ENCODE measurements around the gene PARD3. TPM values are rescaled to one million over a fixed set of nuclear protein-coding genes. Genes with fewer than 3 reads are reported as not detected.

Gene PARD3
- total RNA-seq, 1 experiment from 2014 or later: 46.3 TPM

GRCh38 chr10:34821587-34822585, 6.8 kb upstream of the PARD3 start:
- Histone ChIP-seq H3K27me3 (ENCODE audit: insufficient read depth, low read length) (no peaks in the 10 kb centered on the region), H3K4me2 (ENCODE audit: low read length) (peak overlapping the region; percentile 65), H4K20me1 (ENCODE audit: insufficient read depth) (no peaks in the 10 kb centered on the region), H3K4me1 (ENCODE audit: control insufficient read depth in 1 of 2, insufficient read depth in 2 of 2, low read length in 2 of 2) (peaks cover 14 to 23% of the 10 kb centered on the region in 2 experiments), H3K27ac (ENCODE audit: low read depth, low read length) (peak overlapping the region; percentile 2; the same call in 1 of the 2 replicates), H2AFZ (ENCODE audit: low read depth, low read length, poor library complexity, severe bottlenecking) (peak overlapping the region; percentile 78), H3K4me3 (replicated peaks in 1 of 2; ENCODE audit: low read depth in 1 of 2, low read length in 2 of 2) (peak overlapping the region in 1 of 2 experiments; percentile 18; a peak in 1 of 4 replicates), H3K9me3 (ENCODE audit: control insufficient read depth in 1 of 2, insufficient read depth in 1 of 2, low read depth in 1 of 2, low read length in 2 of 2) (no peaks in the 10 kb centered on the region), H3K9me2 (ENCODE audit: insufficient read depth) (no peaks in the 10 kb centered on the region), H3K36me3 (ENCODE audit: control insufficient read depth in 1 of 2, insufficient read depth in 2 of 2, low read length in 2 of 2) (no peaks in the 10 kb centered on the region), H3K9ac (ENCODE audit: low read length) (no peak overlapping the region), H3K79me2 (ENCODE audit: insufficient read depth, low read length) (no peaks in the 10 kb centered on the region)
- peak; percentile 16; the same call in 1 of the 2 replicates for TF ChIP-seq JUND (IDR thresholded peaks at IDR 0.05)
- TF ChIP-seq ELF1 (IDR thresholded peaks at IDR 0.05; ENCODE audit: borderline replicate concordance, low read depth): no peak
- no peak for TF ChIP-seq ZFX (IDR thresholded peaks at IDR 0.05)
- no peak for TF ChIP-seq RAD21 (IDR thresholded peaks at IDR 0.05; ENCODE audit: low read depth)
- TF ChIP-seq FOSL1 (IDR thresholded peaks at IDR 0.05; ENCODE audit: low read depth): peak; percentile 26; the same call in 1 of the 2 replicates
- ChIA-PET POLR2A (no interaction called here), CTCF (no interaction called here), RAD21 (ENCODE audit: low non-redundant PET in 1 of 2, low total read pairs in 2 of 2, uncharacterized antibody in 2 of 2, unreplicated experiment in 2 of 2) (no interaction called here)
- ATAC-seq (peak; percentile 52), DNase-seq (ENCODE audit: low read depth, low spot score) (no peak)
- no TSS peak for BruUV-seq (replicated peaks)
- intact Hi-C loops (cut with micrococcal nuclease): no loop called here

DNA sequence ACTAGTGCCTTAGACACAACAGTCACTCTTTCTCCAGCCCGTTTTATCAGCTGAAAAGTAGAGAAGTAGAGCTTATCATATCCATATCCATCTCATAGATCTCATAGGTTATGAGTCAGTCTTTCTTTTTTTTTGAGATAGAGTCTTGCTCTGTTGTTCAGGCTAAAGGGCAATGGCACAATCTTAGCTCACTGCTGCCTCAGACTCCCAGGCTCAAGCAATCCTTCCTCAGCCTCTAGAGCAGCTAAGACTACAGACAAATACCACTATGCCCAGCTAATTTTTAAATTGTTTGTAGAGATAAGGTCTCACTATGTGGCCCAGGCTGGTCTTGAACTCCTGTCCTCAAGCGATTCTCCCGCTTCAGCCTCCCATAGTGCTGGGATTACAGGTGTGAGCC, 2.5 kb upstream of the PARD3 start:
- no peak overlapping the region for H2AFZ ChIP-seq (ENCODE audit: low read depth, low read length, poor library complexity, severe bottlenecking)
- no peak for ATAC-seq
- TF ChIP-seq ZFX (IDR thresholded peaks at IDR 0.05) (no peak), EGR1 (IDR thresholded peaks at IDR 0.05; ENCODE audit: low read depth) (no peak), ELF1 (IDR thresholded peaks at IDR 0.05; ENCODE audit: borderline replicate concordance, low read depth) (no peak), POLR2A (IDR thresholded peaks at IDR 0.05; ENCODE audit: borderline replicate concordance, extremely low read depth, insufficient read depth, insufficient read length) (no peak), CEBPB (IDR thresholded peaks at IDR 0.05; ENCODE audit: low read depth) (no peak), ZNF274 (IDR thresholded peaks at IDR 0.05; ENCODE audit: low read depth, low read length) (no peak), TCF7L2 (IDR thresholded peaks at IDR 0.05; ENCODE audit: borderline replicate concordance, extremely low read depth, insufficient read depth, insufficient read length) (no peak), YY1 (IDR thresholded peaks at IDR 0.05; ENCODE audit: extremely low read depth, insufficient replicate concordance, low read depth, low read length) (no peak), ZBTB33 (IDR thresholded peaks at IDR 0.05; ENCODE audit: extremely low read depth, insufficient replicate concordance, low read length) (no peak), CTCF (IDR thresholded peaks at IDR 0.05 in 2 of 3, conservative IDR thresholded peaks at IDR 0.05 in 1 of 3; ENCODE audit: borderline replicate concordance in 1 of 3, insufficient read depth in 1 of 3, low read depth in 2 of 3, low read length in 2 of 3) (no peak)

More for the DNA sequence above, 2.5 kb upstream of the PARD3 start:
- ChIA-PET RAD21 (ENCODE audit: low non-redundant PET in 1 of 2, low total read pairs in 2 of 2, uncharacterized antibody in 2 of 2, unreplicated experiment in 2 of 2) (no interaction called here), CTCF (interaction anchor here (1.1 kb wide), 1 partner anchor 93 kb away, joined by 6 read pairs; no protein-coding TSS in a partner anchor), POLR2A (interaction anchor here (1.1 kb wide), 1 partner anchor 8 kb away, joined by 3 read pairs; no protein-coding TSS in a partner anchor)
- Histone ChIP-seq H3K4me2 (ENCODE audit: low read length) (no peak overlapping the region), H3K9me2 (ENCODE audit: insufficient read depth) (no peaks in the 10 kb centered on the region), H3K9ac (ENCODE audit: low read length) (no peak overlapping the region), H4K20me1 (ENCODE audit: insufficient read depth) (no peaks in the 10 kb centered on the region), H3K4me1 (ENCODE audit: control insufficient read depth in 1 of 2, insufficient read depth in 2 of 2, low read length in 2 of 2) (peaks cover 20 to 38% of the 10 kb centered on the region in 2 experiments), H3K9me3 (ENCODE audit: control insufficient read depth in 1 of 2, insufficient read depth in 1 of 2, low read depth in 1 of 2, low read length in 2 of 2) (no peaks in the 10 kb centered on the region), H3K27me3 (ENCODE audit: insufficient read depth, low read length) (no peaks in the 10 kb centered on the region), H3K27ac (ENCODE audit: low read depth, low read length) (no peak overlapping the region), H3K4me3 (replicated peaks in 1 of 2; ENCODE audit: low read depth in 1 of 2, low read length in 2 of 2) (no peak overlapping the region), H3K36me3 (ENCODE audit: control insufficient read depth in 1 of 2, insufficient read depth in 2 of 2, low read length in 2 of 2) (no peaks in the 10 kb centered on the region), H3K79me2 (ENCODE audit: insufficient read depth, low read length) (peaks cover 18% of the 10 kb centered on the region)
- DNase-seq (ENCODE audit: low read depth, low spot score): no peak
- intact Hi-C loops (cut with micrococcal nuclease): no loop called here
- BruUV-seq (replicated peaks): no TSS peak

All from HCT116 (cell line).